ENCODE measurements around the gene GATA1.

The GATA1 gene

GRCh38 chrX:48786341-48786800 lies at the start of gene GATA1:
GATA1 (plus strand) TSS chrX:48786590; CDS start chrX:48791110, 4,520 bp downstream.
- no peak within 1 kb of the TSS for H3K4me3 ChIP-seq (ENCODE audit: low read length)
- DNase-seq (ENCODE audit: low read depth) = no peak
- no peak for TF ChIP-seq CTCF (conservative IDR thresholded peaks at IDR 0.05; ENCODE audit: low read depth, low read length)

- no peak for DNase-seq (ENCODE audit: low read depth)
- no peak for TF ChIP-seq CTCF (conservative IDR thresholded peaks at IDR 0.05; ENCODE audit: low read depth, low read length)
- peak overlapping the region; percentile 40 for H3K4me3 ChIP-seq (ENCODE audit: low read length)
Observed at GRCh38 chrX:48736878-48737212, 49.5 kb upstream of the GATA1 start.

GRCh38 chrX:48737213-48737938 lies 49.0 kb upstream of the GATA1 start:
- no peak for TF ChIP-seq CTCF (conservative IDR thresholded peaks at IDR 0.05; ENCODE audit: low read depth, low read length)

DNA sequence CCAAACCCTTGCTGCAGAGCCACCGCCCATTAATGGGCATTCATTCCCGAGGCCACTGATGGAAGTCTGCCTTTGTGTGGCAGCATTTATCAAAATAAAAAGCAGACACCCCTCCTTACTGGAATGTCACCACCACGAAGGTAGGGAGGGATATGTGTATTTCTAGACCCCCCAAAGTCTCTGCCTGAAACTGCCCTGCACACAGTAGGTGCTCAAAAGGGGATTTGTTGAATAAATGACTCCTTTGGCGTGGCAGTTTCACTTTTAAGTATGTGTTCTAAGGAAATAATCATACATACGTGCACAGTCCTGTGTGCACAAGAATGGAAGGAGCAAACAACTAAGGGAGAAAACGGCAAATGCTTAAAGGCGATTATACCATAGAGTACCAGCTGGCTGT lies 48.5 kb upstream of the GATA1 start:
- peak overlapping the region; percentile 63 for H3K4me3 ChIP-seq (ENCODE audit: low read length)
- no peak for DNase-seq (ENCODE audit: low read depth)
- no peak for TF ChIP-seq CTCF (conservative IDR thresholded peaks at IDR 0.05; ENCODE audit: low read depth, low read length)

More at GRCh38 chrX:48737213-48737938, 49.0 kb upstream of the GATA1 start:
- peak overlapping the region; percentile 63 for H3K4me3 ChIP-seq (ENCODE audit: low read length)
- DNase-seq (ENCODE audit: low read depth) = peak; percentile 94

- no peak for DNase-seq (ENCODE audit: low read depth)
- H3K4me3 ChIP-seq (ENCODE audit: low read length) = no peak overlapping the region
- TF ChIP-seq CTCF (conservative IDR thresholded peaks at IDR 0.05; ENCODE audit: low read depth, low read length) = no peak
Observed at GRCh38 chrX:48741834-48742233, 44.6 kb upstream of the GATA1 start.

- no peak for TF ChIP-seq CTCF (conservative IDR thresholded peaks at IDR 0.05; ENCODE audit: low read depth, low read length)
- H3K4me3 ChIP-seq (ENCODE audit: low read length) = no peak overlapping the region
- no peak for DNase-seq (ENCODE audit: low read depth)
Observed at GRCh38 chrX:48745222-48745621, 41.2 kb upstream of the GATA1 start.

GRCh38 chrX:48747415-48748016 lies 38.9 kb upstream of the GATA1 start:
- no peak for TF ChIP-seq CTCF (conservative IDR thresholded peaks at IDR 0.05; ENCODE audit: low read depth, low read length)
- H3K4me3 ChIP-seq (ENCODE audit: low read length) = no peak overlapping the region
- no peak for DNase-seq (ENCODE audit: low read depth)
